Astrocyte of the spinal cord (primary cell): ENCODE measurements around the gene ME2.
"Not testable (repeated sequence)": the region's sequence is repeated elsewhere in the genome, so short reads cannot be mapped to it uniquely, and the experiment has no call there.

ENCODE experiments used
- DNase-seq: peaks from one replicate; pipeline ENCODE4 v3.0.0; 2011; ENCODE audit warnings: low read depth, low spot score
- H3K4me3 ChIP-seq: 2 replicates; pipeline ENCODE4 v1.5.1; 2011; ENCODE audit warnings: low read depth, mild to moderate bottlenecking, low read length, moderate library complexity
- CTCF ChIP-seq: IDR thresholded peaks from 2 replicates; pipeline ENCODE4 v1.5.1; 2012; ENCODE audit warnings: low read depth, mild to moderate bottlenecking, low read length, inconsistent platforms
- in situ Hi-C: cut with HindIII; loops from 2 replicates; pipeline ENCODE4 v1.10.0; 2017; ENCODE audit warnings: low sequenced_read_pairs

The ME2 gene

GRCh38 chr18:50849419-50849821, 29.5 kb upstream of the ME2 start:
- no peak for TF ChIP-seq CTCF
- DNase-seq = no peak
- in situ Hi-C loops = no loop called here
- H3K4me3 ChIP-seq = no peak overlapping the region

- no peak for DNase-seq
- in situ Hi-C loops = no loop called here
- TF ChIP-seq CTCF = no peak
- no peak overlapping the region for H3K4me3 ChIP-seq
These were observed 28.4 kb upstream of the ME2 start for GRCh38 chr18:50850307-50851065.

- H3K4me3 ChIP-seq = no peak overlapping the region
- no peak for TF ChIP-seq CTCF
- peak; percentile 46 for DNase-seq
- in situ Hi-C loops = no loop called here
These were observed 25.1 kb upstream of the ME2 start for GRCh38 chr18:50853863-50854271.

- TF ChIP-seq CTCF = no peak
- in situ Hi-C loops = no loop called here
- H3K4me3 ChIP-seq = no peak overlapping the region
- no peak for DNase-seq
These were observed 22.8 kb upstream of the ME2 start for GRCh38 chr18:50855976-50856757.

GRCh38 chr18:50857166-50857565, 21.8 kb upstream of the ME2 start:
- in situ Hi-C loops = not testable (repeated sequence)

GRCh38 chr18:50857694-50858093, 21.2 kb upstream of the ME2 start:
- TF ChIP-seq CTCF = no peak
- in situ Hi-C loops = no loop called here
- no peak for DNase-seq

More at GRCh38 chr18:50857166-50857565, 21.8 kb upstream of the ME2 start:
- not testable (repeated sequence) for DNase-seq, H3K4me3 ChIP-seq

GRCh38 chr18:50859793-50860555, 18.9 kb upstream of the ME2 start:
- in situ Hi-C loops = no loop called here
- no peak for TF ChIP-seq CTCF
- no peak for DNase-seq
- H3K4me3 ChIP-seq = no peak overlapping the region

More at GRCh38 chr18:50857694-50858093, 21.2 kb upstream of the ME2 start:
- H3K4me3 ChIP-seq = no peak overlapping the region
